Common myeloid progenitor, CD34-positive (primary cell): Measurements from ENCODE around the gene KAZN.

Source experiments
- CTCF ChIA-PET: fragments of 350-600 bp; sonication (Branson Sonifier 250); formaldehyde crosslinking; loops from one replicate; lab custom pipeline; 2021; ENCODE audit warnings: antibody characterized with exemption; lab: Charles Lee
- POLR2A ChIA-PET: fragments of 350-600 bp; sonication (Branson Sonifier 250); formaldehyde crosslinking; loops from one replicate; lab custom pipeline; 2021; ENCODE audit warnings: antibody characterized with exemption; lab: Charles Lee
- DNase-seq, 3 donors: peaks; one replicate each; pipeline versions ENCODE4 v3.0.0 to v3.0.0-alpha.2; 2013
- H3K27ac ChIP-seq, 2 experiments: 1 replicate in 1 of 2; 2 replicates in 1 of 2; pipeline ENCODE4 v1.7.0; 2013; ENCODE audit warnings: inconsistent platforms in 2 of 2, low read length in 2 of 2, mild to moderate bottlenecking in 2 of 2, low read depth in 1 of 2, moderate library complexity in 1 of 2; ENCODE audit not compliant: severe bottlenecking in 2 of 2, insufficient read depth in 1 of 2, poor library complexity in 1 of 2
- H3K27me3 ChIP-seq, 5 experiments: replicated peaks in 2 of 5; 1 replicate in 3 of 5; 2 replicates in 2 of 5; pipeline versions ENCODE4 v1.6.1 to v1.7.0; 2013; ENCODE audit warnings: low read length in 4 of 5, mild to moderate bottlenecking in 2 of 5, moderate library complexity in 2 of 5, inconsistent platforms in 1 of 5; ENCODE audit not compliant: insufficient read depth in 5 of 5, control insufficient read depth in 4 of 5
- H3K36me3 ChIP-seq, 4 experiments: 1 replicate in 2 of 4; 2 replicates in 2 of 4; pipeline versions ENCODE4 v1.6.1 to v1.7.0; 2013; ENCODE audit warnings: low read length in 3 of 4, control low read depth in 1 of 4, mild to moderate bottlenecking in 1 of 4; ENCODE audit not compliant: control insufficient read depth in 4 of 4, insufficient read depth in 4 of 4
- H3K4me1 ChIP-seq, 4 experiments: 1 replicate in 3 of 4; 2 replicates in 1 of 4; pipeline versions ENCODE4 v1.6.1 to v1.7.1; 2013; ENCODE audit warnings: low read length in 3 of 4, mild to moderate bottlenecking in 3 of 4, control low read depth in 1 of 4, inconsistent platforms in 1 of 4, moderate library complexity in 1 of 4; ENCODE audit not compliant: control insufficient read depth in 4 of 4, insufficient read depth in 4 of 4; ENCODE audit errors: control extremely low read depth in 1 of 4
- H3K4me3 ChIP-seq, 7 experiments: 1 replicate in 4 of 7; 2 replicates in 3 of 7; pipeline versions ENCODE4 v1.5.1 to v1.7.0; 2013; ENCODE audit warnings: mild to moderate bottlenecking in 7 of 7, low read length in 6 of 7, moderate library complexity in 6 of 7, inconsistent platforms in 2 of 7, low read depth in 2 of 7, control low read depth in 1 of 7; ENCODE audit not compliant: insufficient read depth in 4 of 7, control insufficient read depth in 1 of 7; ENCODE audit errors: extremely low read depth in 1 of 7
- H3K9me3 ChIP-seq, 5 experiments: 1 replicate in 4 of 5; 2 replicates in 1 of 5; pipeline versions ENCODE4 v1.6.1 to v1.7.1; 2013; ENCODE audit warnings: low read length in 4 of 5, mild to moderate bottlenecking in 2 of 5, inconsistent platforms in 1 of 5, low read depth in 1 of 5, moderate library complexity in 1 of 5; ENCODE audit not compliant: control insufficient read depth in 4 of 5, insufficient read depth in 2 of 5; ENCODE audit errors: control extremely low read depth in 1 of 5
- WGBS: methylation state at CpG from one replicate; pipeline ENCODE4 v1.1.5; 2013; ENCODE audit not compliant: insufficient coverage; 5-methylcytosine and 5-hydroxymethylcytosine counted together

KAZN gene

DNA sequence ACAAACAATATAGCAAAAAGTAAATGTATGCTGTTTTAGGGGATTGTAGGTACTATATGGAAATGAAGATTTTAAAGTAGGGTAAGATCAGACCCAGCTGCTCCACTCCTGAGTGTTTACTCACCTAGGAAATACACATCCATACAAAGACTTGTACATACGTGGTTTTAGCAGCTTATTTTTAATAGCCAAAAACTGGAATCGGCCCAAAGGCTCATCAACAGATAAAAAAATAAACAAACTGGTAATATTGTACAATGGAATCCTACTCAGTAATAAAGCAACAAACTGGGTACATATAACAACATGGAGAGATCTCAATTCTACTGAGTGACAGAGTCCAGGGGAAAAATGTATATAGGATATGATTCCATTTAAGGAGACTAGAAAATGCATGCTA is 375.9 kb downstream of the KAZN start:
- Histone ChIP-seq H3K36me3 (no peaks in the 10 kb centered on the region), H3K27me3 (no peaks in the 10 kb centered on the region), H3K4me1 (peaks cover 0 to 4% (median 0%) of the 10 kb centered on the region in 4 experiments), H3K27ac (no peak overlapping the region), H3K4me3 (no peak overlapping the region), H3K9me3 (peaks cover 0 to 6% (median 4%) of the 10 kb centered on the region in 5 experiments)
- ChIA-PET POLR2A (no interaction called here), CTCF (no interaction called here)
- WGBS: no CpG with 5 or more reads among the region's 2 CpGs
- DNase-seq: no peak

DNA sequence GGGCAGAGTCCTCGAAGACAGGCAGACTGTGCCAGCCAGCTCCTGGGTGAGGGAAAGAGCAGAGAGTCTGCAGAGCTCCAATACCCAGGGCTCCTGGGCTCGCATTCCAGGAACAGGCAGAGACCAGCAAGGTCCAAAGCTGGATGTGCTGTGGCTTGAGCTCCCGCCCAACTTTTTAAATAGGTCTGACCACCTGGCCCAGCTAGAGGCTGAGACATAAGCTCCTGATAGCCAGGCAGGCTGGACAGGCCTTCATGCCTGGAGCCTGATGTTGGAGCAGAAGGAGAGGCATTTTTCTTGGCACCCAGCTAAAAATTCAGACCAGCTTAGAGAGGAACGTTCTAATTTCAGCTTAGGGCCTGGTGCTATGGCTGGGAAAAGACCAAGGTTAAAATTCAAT is 376.6 kb downstream of the KAZN start:
- POLR2A ChIA-PET: no interaction called here
- Histone ChIP-seq H3K4me1 (peaks cover 0 to 4% (median 0%) of the 10 kb centered on the region in 4 experiments), H3K27me3 (no peaks in the 10 kb centered on the region), H3K4me3 (no peak overlapping the region), H3K36me3 (no peaks in the 10 kb centered on the region), H3K27ac (no peak overlapping the region), H3K9me3 (peaks cover 0 to 6% (median 4%) of the 10 kb centered on the region in 5 experiments)
- WGBS: 100% methylated on average over 3 of the region's 4 CpGs
- CTCF ChIA-PET: interaction anchor here (0.7 kb wide), 1 partner anchor 11 kb away, joined by 3 read pairs; no protein-coding TSS in a partner anchor
- DNase-seq: no peak

DNA sequence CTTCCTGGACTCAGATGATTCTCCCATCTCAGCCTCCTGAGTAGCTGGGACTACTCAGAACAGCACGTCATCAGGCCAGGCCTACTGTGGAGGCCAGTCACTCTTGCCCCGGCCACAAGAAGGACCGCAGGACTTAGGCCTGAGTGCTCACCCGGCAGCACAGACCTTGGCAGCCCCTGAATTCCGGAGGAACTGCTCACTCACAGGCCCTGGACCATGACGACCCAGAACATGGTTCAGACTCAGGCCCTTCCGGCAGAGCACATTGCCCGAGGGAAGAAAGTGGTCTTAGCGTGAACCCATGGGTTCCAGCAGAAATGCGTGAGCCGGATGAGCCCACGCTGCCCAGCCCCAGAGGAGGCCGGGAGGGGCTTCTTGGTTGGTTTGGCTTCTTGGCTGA is 377.8 kb downstream of the KAZN start:
- no peaks in the 10 kb centered on the region for H3K27me3 ChIP-seq
- no peak overlapping the region for H3K4me3 ChIP-seq
- peaks cover 0 to 6% (median 4%) of the 10 kb centered on the region in 5 experiments for H3K9me3 ChIP-seq
- no peaks in the 10 kb centered on the region for H3K36me3 ChIP-seq
- DNase-seq: no peak
- CTCF ChIA-PET: no interaction called here
- H3K4me1 ChIP-seq: peaks cover 0 to 13% (median 5%) of the 10 kb centered on the region in 4 experiments
- H3K27ac ChIP-seq: no peak overlapping the region
- POLR2A ChIA-PET: no interaction called here
- WGBS: 91% methylated on average over 13 of the region's 13 CpGs

DNA sequence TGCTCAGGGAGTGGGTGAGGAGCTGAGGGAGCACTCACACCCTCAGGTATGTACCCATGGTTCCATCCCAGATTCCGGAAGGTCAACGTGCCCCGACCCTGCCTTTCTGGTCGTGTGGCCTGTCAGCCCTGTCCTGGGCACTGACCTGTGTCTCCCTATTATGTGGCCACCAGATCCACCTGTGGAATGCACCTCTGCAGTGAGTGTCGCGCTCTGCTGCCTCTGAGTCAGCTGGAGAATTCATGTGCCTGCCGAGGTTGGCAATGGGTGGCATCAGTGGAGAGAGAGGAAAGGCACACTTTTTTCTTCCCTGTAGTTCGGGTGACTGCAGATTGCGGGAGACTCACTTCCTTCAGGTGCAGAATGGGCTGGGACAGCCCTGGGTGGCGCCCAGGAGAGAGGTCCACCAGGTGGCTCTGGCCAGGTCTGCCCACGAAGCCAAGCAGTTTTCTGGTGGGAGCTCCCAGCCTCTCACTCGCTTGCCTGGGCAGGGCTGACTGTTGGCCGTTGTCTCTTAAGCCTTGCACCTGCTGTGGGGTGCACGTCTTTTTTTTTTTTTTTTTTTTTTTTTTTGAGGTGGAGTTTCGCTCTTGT is 378.9 kb downstream of the KAZN start:
- Histone ChIP-seq H3K4me1 (peaks cover 0 to 10% (median 5%) of the 10 kb centered on the region in 4 experiments), H3K9me3 (peaks cover 0 to 6% (median 4%) of the 10 kb centered on the region in 5 experiments), H3K36me3 (no peaks in the 10 kb centered on the region), H3K27ac (no peak overlapping the region), H3K27me3 (no peaks in the 10 kb centered on the region), H3K4me3 (no peak overlapping the region)
- POLR2A ChIA-PET: no interaction called here
- 87% methylated on average over 11 of the region's 15 CpGs for WGBS
- DNase-seq: no peak
- CTCF ChIA-PET: no interaction called here

DNA sequence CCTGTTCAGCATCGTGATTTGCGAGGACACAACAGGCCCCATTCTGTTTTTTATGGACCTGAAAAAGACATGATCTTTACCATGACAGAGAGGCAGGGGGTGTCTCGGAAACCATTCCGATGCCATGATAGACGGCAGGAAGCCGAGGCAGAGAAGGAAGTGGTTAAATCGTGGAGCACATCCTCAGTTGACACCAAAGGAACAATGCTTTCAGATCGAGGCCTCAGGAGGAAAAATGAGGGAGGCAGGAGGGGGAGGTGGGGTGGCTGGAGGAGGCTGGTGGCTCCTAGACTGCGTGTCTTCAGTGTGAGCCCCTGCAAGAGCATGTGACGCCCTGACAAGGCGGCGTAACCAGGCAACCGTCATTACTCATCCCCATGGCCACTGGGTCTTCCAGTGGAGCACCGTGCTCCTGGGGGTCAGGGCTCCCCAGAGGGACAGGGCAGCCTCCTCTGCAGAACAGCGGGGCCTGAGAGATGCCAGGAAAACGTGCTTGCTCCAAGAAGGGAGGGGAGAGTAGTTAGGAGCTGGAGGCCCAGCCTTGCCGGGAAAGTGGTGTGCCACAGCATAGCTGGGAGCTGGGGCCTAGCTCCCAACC is 382.2 kb downstream of the KAZN start:
- 33% methylated on average over 13 of the region's 17 CpGs for WGBS
- DNase-seq: peak in 2 of 3 donors; percentile 5 to 30
- peaks cover 0 to 10% (median 5%) of the 10 kb centered on the region in 4 experiments for H3K4me1 ChIP-seq
- H3K36me3 ChIP-seq: no peaks in the 10 kb centered on the region
- ChIA-PET CTCF (no interaction called here), POLR2A (no interaction called here)
- no peak overlapping the region for H3K27ac ChIP-seq
- no peaks in the 10 kb centered on the region for H3K9me3 ChIP-seq
- no peak overlapping the region for H3K4me3 ChIP-seq
- H3K27me3 ChIP-seq: no peaks in the 10 kb centered on the region

DNA sequence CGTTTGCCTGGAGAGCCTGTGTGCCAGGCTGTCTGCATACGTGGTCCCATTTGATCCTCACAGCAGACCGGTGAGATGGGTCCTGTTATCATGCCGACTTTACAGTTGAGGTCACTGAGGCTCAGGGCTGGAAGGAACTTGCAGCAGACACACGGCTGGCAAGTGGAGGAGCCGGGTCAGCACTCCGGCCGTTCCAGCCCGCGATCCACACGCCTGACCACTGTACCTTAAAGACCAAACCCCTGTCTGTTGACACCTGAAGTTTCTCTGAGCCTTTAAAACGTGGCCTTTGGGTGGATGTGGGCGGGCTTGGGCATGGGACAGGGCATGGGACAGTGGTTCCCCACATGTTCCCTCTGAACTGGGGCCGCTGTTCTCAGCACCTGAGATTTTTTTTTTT is 383.5 kb downstream of the KAZN start:
- ChIA-PET POLR2A (no interaction called here), CTCF (no interaction called here)
- Histone ChIP-seq H3K27me3 (no peaks in the 10 kb centered on the region), H3K4me1 (peaks cover 0 to 10% (median 5%) of the 10 kb centered on the region in 4 experiments), H3K27ac (no peak overlapping the region), H3K9me3 (no peaks in the 10 kb centered on the region), H3K4me3 (no peak overlapping the region), H3K36me3 (no peaks in the 10 kb centered on the region)
- WGBS: 91% methylated on average over 7 of the region's 14 CpGs
- no peak for DNase-seq

DNA sequence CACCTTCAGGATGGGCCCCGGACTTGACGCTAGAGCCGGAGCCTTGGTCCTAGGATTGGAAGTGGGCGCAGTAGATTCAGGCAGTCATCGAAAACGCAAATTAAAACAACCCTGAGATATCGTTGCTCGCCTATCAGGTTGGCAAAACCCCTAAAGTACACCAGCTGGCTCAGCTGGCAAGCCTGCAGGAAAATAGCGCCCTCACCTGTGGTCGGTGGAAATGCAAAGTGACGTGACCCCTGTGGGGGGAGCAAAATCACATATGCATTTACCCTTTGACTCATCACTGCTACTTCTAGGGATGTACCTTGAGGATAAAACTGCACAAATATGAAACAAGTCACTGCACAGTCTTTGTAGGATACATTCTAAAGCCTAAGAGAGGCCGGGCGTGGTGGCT is 384.8 kb downstream of the KAZN start:
- 96% methylated on average over 11 of the region's 13 CpGs for WGBS
- H3K4me3 ChIP-seq: no peak overlapping the region
- no peak for DNase-seq
- H3K36me3 ChIP-seq: no peaks in the 10 kb centered on the region
- no peak overlapping the region for H3K27ac ChIP-seq
- no peaks in the 10 kb centered on the region for H3K9me3 ChIP-seq
- ChIA-PET CTCF (no interaction called here), POLR2A (no interaction called here)
- H3K4me1 ChIP-seq: peaks cover 0 to 10% (median 5%) of the 10 kb centered on the region in 4 experiments
- no peaks in the 10 kb centered on the region for H3K27me3 ChIP-seq
